GM19238 (cell line): Measurements from ENCODE around the gene LMBR1.
"Not testable (repeated sequence)": the region's sequence is repeated elsewhere in the genome, so short reads cannot be mapped to it uniquely, and the experiment has no call there.

Experiments
- DNase-seq: peaks from one replicate; pipeline ENCODE4 v3.0.0; 2011; ENCODE audit warnings: low spot score; ENCODE audit not compliant: insufficient read length

Gene LMBR1

GRCh38 chr7:156698512-156698911 is 194.5 kb downstream of the LMBR1 start:
- DNase-seq: not testable (repeated sequence)

DNA sequence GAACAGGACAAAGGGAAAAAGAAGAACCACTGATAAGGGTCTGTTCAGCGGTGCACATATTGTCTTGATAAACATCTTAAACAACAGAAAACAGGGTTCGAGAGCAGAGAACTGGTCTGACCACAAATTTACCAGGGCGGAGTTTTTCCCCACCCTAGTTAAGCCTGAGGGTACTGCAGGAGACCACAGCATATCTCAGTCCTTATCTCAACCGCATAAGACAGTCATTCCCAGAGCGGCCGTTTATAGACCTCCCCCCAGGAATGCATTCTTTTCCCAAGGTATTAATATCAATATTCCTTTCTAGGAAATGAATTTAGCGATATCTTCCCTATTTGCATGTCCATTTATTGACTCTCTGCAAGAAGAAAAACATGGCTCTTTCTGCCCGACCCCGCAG is 195.7 kb downstream of the LMBR1 start:
- not testable (repeated sequence) for DNase-seq

- no peak for DNase-seq
Observed at GRCh38 chr7:156693627-156694026, 199.4 kb downstream of the LMBR1 start.

DNA sequence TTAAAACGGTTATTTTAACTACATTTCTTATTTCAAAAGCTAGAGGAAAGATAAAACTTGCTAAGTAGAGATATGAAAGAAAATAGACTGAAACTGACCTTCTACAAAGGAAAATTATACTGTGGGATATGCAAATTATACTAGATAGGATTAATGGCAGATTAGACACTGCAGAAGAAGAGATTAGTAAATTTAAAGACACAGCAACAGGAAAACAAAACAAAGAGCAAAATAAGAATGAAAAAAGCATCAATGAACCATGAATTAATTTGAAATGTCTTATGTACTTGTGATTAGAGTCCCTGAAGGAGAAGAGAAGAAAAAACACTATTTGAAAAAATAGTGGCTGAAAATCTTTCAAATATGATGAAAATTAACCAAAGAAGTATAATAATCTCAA is 200.1 kb downstream of the LMBR1 start:
- DNase-seq: no peak

DNA sequence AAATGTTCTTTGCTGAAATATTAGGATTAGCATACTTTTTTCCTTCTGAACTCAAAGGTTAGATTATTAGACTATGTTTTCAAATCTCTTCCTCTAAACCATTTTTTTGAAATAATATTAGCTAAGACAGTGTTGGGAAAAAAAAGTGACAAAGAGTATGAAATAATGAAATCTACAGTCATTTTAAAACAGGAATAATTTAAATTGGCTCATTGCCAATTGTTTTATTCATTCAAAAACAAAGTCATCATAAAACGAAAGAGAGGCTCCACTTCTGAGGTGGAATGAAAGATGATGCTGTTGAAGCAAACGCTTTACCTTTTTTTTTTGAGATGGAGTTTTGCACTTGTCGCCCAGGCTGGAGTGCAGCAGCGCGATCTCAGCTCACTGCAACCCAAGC is 201.2 kb downstream of the LMBR1 start:
- no peak for DNase-seq

DNA sequence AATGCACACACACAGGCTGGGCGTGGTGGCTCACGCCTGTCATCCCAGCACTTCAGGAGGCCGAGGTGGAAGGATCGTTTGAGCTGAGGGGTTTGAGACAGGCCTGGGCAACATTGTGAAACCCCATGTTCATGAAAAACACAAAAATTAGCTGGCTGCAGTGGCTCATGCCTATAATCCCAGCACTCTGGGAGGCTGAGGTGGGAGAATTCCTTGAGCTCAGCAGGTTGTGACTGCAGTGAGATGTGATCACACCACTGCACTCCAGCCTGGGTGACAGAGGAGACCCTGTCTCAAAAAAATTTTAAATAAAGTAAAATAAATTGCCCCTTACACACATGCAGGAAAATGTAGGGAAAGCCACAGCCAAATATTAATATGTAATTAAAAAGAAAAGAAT is 208.3 kb downstream of the LMBR1 start:
- no peak for DNase-seq

GRCh38 chr7:156684251-156684650 is 208.7 kb downstream of the LMBR1 start:
- DNase-seq: no peak

DNA sequence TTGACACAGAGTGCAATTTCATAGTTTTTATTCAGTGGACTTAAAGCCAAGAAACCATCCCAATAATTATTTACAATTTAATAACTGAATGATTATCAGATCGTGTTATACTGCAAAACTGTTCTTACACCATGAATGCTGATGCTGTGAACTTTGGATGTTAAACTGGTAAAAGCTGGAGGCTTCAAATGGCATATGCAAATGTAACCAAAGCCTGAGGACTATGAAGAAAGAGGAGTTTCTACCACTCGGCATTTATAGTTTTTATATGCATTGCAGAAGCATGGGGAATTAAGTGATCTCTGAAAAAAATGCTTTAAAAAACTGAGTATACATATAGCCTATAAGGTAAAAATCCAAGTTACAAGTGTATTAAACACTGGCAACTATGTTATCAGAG is 210.1 kb downstream of the LMBR1 start:
- no peak for DNase-seq

DNA sequence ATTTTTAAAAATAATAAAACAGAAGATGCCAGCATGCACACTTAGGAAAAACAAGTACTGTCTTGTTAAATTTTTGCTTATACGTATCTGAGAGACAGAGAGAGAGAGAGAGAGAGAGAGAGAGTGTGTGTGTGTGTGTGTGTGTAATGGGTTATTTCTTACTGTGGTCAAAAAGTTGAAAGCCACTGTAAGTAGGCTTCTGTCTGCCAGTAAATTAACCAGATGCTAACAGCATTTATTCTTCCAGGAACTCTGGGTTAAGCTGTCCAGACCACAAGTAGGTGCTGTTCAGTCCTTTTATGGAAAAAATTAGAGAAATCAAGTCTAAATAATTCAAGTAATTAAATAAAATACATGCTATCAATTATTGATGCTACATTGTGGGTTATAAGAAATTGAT is 212.7 kb downstream of the LMBR1 start:
- no peak for DNase-seq

DNA sequence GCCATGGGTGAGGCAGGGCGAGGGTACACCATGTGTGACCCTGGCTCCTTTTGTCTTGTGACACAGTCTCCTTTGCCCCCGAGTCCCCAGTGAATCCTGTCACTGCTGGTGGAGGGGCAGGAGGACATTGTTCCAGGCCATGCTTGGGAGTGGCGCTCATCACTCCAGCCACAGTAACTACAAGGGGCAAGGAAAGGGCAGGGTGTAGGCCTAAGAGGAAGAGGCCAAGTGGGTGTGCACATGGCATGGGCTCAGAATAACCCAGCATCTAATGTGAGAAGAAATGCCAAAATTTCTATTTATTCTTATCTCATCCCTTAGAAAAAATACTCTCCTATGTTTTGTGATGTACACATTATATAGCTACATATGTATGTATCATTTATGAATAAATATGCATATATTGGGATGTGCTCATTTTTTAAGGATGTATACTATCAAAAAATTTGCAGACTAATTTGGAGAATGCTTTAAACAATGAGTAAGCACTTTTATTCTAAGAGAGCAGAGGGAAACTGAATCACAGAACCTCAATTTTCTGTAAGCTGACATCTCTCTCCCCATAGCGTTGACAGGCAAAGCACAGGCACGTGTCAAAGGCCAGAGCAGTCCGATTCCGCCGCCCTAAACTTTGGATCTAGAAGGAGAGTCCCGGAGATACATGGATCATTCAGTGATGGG is 215.5 kb downstream of the LMBR1 start:
- no peak for DNase-seq

- no peak for DNase-seq
Observed at GRCh38 chr7:156676263-156676662, 216.7 kb downstream of the LMBR1 start.

DNA sequence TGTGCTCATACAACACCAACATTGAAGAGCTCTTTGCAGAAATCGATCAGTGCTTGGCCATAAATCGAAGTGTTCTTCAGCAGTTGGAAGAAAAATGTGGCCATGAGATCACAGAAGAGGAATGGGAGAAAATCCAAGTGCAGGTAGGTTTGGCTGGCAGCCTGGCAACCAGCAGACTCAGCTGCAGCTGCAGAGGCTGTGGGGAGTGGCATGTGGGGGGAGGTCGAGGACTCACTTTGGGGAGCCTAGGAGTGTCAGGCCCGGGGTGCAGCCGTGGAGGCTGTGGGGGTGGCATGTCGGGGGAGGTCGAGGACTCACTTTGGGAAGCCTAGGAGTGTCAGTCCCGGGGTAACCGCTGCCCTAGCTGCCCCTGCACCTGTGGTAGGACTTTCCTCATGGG is 217.3 kb downstream of the LMBR1 start:
- DNase-seq: no peak

GRCh38 chr7:156673902-156674301 is 219.1 kb downstream of the LMBR1 start:
- DNase-seq: no peak

DNA sequence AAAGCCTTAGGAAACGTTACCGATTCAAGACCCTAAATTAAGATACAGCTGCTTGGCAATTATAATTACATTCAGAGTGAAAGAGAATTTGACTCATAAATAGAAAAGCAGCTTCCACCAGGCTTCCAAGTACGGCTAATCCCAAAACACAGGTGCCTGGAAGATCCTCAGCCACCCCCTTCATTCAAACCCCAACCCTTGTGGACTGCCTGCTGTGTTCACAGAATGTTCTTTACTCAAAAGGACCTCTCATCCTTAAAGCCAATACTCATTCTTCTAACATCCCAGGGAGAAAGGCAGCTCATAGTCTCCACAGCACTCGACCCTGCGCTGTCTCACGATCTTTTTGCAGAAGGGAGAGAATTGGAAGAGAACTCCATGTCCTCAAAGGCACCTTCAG is 219.5 kb downstream of the LMBR1 start:
- DNase-seq: no peak

DNA sequence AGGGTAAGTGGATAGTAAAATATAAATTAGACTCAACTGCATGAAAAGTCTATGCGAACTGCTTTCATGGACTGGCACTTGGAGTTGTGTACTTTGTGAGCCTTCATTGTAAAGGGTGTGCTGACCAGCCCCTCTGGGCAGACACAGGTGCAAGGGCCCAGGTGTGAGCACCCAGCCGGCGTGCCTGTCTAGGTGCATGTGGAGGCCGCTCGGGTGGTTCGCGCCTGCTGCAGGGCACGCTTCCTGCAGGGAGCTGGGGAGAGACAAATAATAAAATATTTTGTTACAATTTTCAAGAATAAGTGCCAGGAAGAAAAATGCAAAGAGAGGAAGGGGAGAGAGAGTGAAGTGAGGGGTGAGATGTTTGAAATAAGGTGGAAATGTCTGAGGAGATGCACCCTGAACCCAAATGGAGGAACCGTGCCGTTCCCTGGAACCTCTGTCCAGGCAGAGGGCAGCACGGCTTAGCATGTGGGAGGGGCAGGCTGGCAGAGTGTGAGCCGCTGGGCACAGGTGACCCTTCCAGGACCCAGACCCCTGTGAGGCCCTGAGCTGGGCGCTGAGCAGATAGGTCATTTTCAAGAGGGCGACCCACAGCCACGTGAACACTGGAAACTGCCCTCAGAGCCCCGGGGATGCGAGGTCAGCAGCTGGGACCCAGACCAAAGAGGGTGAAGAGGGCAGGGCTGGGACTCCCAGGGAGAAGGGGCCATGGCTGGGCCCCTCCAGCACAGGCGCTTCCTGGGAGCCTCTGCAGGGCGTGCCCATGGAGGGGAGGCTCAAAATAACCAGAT is 223.8 kb downstream of the LMBR1 start:
- DNase-seq: no peak

- no peak for DNase-seq
Observed at GRCh38 chr7:156668130-156668741, 224.7 kb downstream of the LMBR1 start.

- no peak for DNase-seq
Observed at GRCh38 chr7:156667110-156667426, 225.9 kb downstream of the LMBR1 start.

- DNase-seq: no peak
Observed at GRCh38 chr7:156666368-156667109, 226.4 kb downstream of the LMBR1 start.

DNA sequence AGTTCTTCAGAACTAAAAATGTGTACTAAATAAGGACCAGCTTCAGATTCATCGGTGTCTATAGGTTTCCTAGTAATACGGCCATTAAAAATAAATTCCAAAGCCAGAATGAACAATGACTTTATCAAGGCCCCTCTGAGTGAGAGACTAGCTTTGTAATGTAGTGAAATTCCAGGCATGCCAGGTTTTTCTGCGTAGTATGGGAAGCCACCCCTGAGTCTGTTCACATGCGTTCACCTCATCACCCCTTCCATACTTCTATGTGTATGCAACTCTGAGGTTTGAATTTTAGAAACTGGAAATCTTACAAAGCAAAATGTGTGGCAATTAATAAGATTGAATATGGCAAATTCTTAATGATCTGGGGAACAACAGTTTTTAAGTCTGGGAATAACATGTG is 227.9 kb downstream of the LMBR1 start:
- no peak for DNase-seq

DNA sequence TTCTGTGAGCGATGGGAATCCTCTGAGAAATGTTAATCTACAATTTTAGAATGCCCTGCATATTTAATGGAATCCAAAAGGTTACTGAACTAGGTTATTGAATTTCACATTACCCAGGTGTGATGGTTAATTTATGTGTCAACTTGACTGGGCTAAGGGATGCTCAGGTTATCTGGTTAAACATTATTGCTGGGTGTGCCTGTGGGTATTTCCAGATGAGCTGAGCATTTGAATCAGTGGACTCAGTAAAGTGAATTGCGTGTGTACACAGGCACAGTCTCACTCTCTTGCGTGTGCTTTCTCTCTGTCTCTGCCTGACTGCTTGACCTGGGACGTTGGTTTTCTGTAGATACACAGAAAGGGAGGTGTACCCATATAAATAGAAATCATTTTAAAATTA is 230.7 kb downstream of the LMBR1 start:
- DNase-seq: no peak

DNA sequence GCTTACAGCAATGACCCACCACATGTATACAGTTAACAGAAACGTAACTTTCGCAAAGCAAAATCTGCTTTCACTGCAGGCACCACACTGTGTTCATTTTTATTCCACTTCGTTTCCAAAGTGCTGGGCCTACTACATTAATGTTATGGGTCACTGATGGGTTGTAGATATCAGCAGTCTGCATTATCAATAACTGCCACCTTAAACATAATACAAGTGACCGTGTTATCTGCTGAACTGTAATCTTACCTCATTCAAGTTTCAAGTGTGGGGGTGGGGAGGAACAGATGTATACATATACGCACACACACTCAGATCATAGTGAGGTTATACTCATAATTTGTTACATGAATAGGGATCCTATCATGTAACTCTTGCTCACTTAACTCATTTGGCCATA is 231.3 kb downstream of the LMBR1 start:
- no peak for DNase-seq

DNA sequence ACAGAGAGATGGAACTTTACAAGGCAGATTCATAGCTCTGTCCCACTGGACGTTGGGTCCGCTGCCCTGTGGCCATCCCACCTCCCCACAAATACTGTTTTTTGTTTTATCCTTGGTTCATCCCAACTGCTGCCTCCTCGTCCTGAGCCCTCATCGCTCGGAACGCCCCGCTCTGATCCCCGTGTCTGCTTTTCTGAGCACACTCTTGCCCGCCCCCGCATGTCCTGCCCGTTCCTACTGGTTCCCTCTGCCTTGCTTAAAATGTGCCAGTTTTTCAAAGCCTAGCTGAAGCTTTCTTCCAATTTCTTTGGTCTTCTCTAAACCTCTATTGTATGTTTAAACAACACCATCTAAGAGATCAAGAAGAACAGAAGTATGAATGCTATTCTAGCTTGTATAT is 233.0 kb downstream of the LMBR1 start:
- DNase-seq: no peak
